ENCODE data around the gene POR. TPM values are rescaled to one million over a fixed set of nuclear protein-coding genes. Genes with fewer than 3 reads are reported as not detected.

Gene POR
- total RNA-seq, 1 experiment from 2014 or later: 151 TPM

GRCh38 chr7:75948179-75948578 is 33.2 kb downstream of the POR start:
- CTCF ChIA-PET: interaction anchor here (1.2 to 1.3 kb wide), 2 partner anchors 9 to 81 kb away, joined by 3 to 4 read pairs; no protein-coding TSS in a partner anchor
- POLR2A ChIA-PET: no interaction called here
- TF ChIP-seq ESRRA (CRISPR knock-in tag; IDR thresholded peaks at IDR 0.05; ENCODE audit: borderline replicate concordance) (no peak), ZNF317 (CRISPR knock-in tag; IDR thresholded peaks at IDR 0.05; ENCODE audit: borderline replicate concordance, low read depth) (no peak), E2F5 (CRISPR knock-in tag; IDR thresholded peaks at IDR 0.05) (no peak), FOXP1 (CRISPR knock-in tag; IDR thresholded peaks at IDR 0.05; ENCODE audit: borderline replicate concordance) (no peak), NFE2L1 (CRISPR knock-in tag; IDR thresholded peaks at IDR 0.05) (no peak), SMAD4 (CRISPR knock-in tag; IDR thresholded peaks at IDR 0.05) (no peak), NFYB (CRISPR knock-in tag; conservative IDR thresholded peaks at IDR 0.05; ENCODE audit: low read depth) (no peak), ERG (CRISPR knock-in tag; IDR thresholded peaks at IDR 0.05) (no peak), KAT7 (CRISPR knock-in tag; IDR thresholded peaks at IDR 0.05; ENCODE audit: borderline replicate concordance) (no peak), FOXJ3 (CRISPR knock-in tag; IDR thresholded peaks at IDR 0.05; ENCODE audit: borderline replicate concordance) (no peak), PRRX2 (CRISPR knock-in tag; IDR thresholded peaks at IDR 0.05) (no peak), GRHL2 (CRISPR knock-in tag; IDR thresholded peaks at IDR 0.05; ENCODE audit: insufficient replicate concordance, severe bottlenecking) (no peak), CBFB (CRISPR knock-in tag; IDR thresholded peaks at IDR 0.05; ENCODE audit: low read depth) (no peak)
- TF ChIP-seq, protein P1, sequence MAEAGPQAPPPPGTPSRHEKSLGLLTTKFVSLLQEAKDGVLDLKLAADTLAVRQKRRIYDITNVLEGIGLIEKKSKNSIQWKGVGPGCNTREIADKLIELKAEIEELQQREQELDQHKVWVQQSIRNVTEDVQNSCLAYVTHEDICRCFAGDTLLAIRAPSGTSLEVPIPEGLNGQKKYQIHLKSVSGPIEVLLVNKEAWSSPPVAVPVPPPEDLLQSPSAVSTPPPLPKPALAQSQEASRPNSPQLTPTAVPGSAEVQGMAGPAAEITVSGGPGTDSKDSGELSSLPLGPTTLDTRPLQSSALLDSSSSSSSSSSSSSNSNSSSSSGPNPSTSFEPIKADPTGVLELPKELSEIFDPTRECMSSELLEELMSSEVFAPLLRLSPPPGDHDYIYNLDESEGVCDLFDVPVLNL (CRISPR knock-in tag; IDR thresholded peaks at IDR 0.05; ENCODE audit: borderline replicate concordance, low read depth): no peak
- TF ChIP-seq, protein P2, sequence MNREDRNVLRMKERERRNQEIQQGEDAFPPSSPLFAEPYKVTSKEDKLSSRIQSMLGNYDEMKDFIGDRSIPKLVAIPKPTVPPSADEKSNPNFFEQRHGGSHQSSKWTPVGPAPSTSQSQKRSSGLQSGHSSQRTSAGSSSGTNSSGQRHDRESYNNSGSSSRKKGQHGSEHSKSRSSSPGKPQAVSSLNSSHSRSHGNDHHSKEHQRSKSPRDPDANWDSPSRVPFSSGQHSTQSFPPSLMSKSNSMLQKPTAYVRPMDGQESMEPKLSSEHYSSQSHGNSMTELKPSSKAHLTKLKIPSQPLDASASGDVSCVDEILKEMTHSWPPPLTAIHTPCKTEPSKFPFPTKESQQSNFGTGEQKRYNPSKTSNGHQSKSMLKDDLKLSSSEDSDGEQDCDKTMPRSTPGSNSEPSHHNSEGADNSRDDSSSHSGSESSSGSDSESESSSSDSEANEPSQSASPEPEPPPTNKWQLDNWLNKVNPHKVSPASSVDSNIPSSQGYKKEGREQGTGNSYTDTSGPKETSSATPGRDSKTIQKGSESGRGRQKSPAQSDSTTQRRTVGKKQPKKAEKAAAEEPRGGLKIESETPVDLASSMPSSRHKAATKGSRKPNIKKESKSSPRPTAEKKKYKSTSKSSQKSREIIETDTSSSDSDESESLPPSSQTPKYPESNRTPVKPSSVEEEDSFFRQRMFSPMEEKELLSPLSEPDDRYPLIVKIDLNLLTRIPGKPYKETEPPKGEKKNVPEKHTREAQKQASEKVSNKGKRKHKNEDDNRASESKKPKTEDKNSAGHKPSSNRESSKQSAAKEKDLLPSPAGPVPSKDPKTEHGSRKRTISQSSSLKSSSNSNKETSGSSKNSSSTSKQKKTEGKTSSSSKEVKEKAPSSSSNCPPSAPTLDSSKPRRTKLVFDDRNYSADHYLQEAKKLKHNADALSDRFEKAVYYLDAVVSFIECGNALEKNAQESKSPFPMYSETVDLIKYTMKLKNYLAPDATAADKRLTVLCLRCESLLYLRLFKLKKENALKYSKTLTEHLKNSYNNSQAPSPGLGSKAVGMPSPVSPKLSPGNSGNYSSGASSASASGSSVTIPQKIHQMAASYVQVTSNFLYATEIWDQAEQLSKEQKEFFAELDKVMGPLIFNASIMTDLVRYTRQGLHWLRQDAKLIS (CRISPR knock-in tag; IDR thresholded peaks at IDR 0.05; ENCODE audit: borderline replicate concordance): no peak
- TF ChIP-seq, protein P3, sequence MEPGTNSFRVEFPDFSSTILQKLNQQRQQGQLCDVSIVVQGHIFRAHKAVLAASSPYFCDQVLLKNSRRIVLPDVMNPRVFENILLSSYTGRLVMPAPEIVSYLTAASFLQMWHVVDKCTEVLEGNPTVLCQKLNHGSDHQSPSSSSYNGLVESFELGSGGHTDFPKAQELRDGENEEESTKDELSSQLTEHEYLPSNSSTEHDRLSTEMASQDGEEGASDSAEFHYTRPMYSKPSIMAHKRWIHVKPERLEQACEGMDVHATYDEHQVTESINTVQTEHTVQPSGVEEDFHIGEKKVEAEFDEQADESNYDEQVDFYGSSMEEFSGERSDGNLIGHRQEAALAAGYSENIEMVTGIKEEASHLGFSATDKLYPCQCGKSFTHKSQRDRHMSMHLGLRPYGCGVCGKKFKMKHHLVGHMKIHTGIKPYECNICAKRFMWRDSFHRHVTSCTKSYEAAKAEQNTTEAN (CRISPR knock-in tag; IDR thresholded peaks at IDR 0.05): no peak
- Mint-ChIP-seq H3K27me3 (ENCODE audit: low read depth) (no peaks in the 10 kb centered on the region), H3K9me3 (no peaks in the 10 kb centered on the region), H3K36me3 (peaks cover 10% of the 10 kb centered on the region), H3K27ac (peak overlapping the region; percentile 22), H3K4me1 (no peaks in the 10 kb centered on the region), H3K4me3 (no peak overlapping the region)
- DNase-seq (ENCODE audit: low spot score) (no peak), ATAC-seq (no peak)

DNA sequence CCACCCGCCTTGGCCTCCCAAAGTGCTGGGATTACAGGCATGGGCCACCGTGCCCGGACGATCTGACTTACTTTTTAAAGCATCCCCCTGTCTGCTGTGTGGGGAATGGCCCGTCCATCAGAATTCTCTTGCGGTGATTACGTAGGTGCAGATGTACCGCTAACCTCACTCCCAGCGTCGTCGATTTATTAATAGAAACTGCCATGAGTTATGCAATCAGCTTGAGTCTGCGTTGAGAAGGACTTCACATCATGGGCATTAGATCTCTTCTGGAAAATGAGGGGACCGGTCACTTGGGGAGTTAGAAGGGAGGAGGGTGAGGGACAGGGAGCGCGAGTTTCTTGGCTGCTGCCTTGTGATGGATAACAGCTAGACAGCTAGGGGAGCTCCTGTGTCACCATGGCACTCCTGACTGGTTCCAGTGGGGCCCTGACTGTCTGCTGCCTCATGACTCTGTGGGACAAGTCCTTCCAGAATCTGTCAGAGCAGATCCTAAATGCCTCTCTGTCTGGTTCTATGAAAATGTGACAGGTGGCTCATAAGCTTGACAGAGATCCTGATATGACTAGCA is 35.2 kb downstream of the POR start:
- Mint-ChIP-seq H3K4me3 (no peak overlapping the region), H3K27ac (peak overlapping the region; percentile 23; the same call in 1 of the 2 replicates), H3K4me1 (no peaks in the 10 kb centered on the region), H3K36me3 (peaks cover 21% of the 10 kb centered on the region), H3K27me3 (ENCODE audit: low read depth) (no peaks in the 10 kb centered on the region), H3K9me3 (no peaks in the 10 kb centered on the region)
- ATAC-seq (no peak), DNase-seq (ENCODE audit: low spot score) (no peak)
- CTCF ChIA-PET: interaction anchor here (1.1 to 2.5 kb wide), 5 partner anchors 11 to 81 kb away, joined by 3 to 9 read pairs (median 3); no protein-coding TSS in a partner anchor
- POLR2A ChIA-PET: no interaction called here
- TF ChIP-seq IRF2 (CRISPR knock-in tag; IDR thresholded peaks at IDR 0.05; ENCODE audit: borderline replicate concordance, low read depth) (no peak), ZSCAN18 (CRISPR knock-in tag; IDR thresholded peaks at IDR 0.05) (no peak), TEAD1 (CRISPR knock-in tag; IDR thresholded peaks at IDR 0.05) (no peak), ZNF121 (CRISPR knock-in tag; IDR thresholded peaks at IDR 0.05) (no peak), FOXJ3 (CRISPR knock-in tag; IDR thresholded peaks at IDR 0.05; ENCODE audit: borderline replicate concordance) (no peak), KAT7 (CRISPR knock-in tag; IDR thresholded peaks at IDR 0.05; ENCODE audit: borderline replicate concordance) (no peak)
- TF ChIP-seq, protein P2 (CRISPR knock-in tag; IDR thresholded peaks at IDR 0.05; ENCODE audit: borderline replicate concordance): no peak

Data from WTC11 (cell line).